ENCODE measurements around the gene UNK.
"Not testable (repeated sequence)": the region's sequence is repeated elsewhere in the genome, so short reads cannot be mapped to it uniquely, and the experiment has no call there.

Gene UNK

DNA sequence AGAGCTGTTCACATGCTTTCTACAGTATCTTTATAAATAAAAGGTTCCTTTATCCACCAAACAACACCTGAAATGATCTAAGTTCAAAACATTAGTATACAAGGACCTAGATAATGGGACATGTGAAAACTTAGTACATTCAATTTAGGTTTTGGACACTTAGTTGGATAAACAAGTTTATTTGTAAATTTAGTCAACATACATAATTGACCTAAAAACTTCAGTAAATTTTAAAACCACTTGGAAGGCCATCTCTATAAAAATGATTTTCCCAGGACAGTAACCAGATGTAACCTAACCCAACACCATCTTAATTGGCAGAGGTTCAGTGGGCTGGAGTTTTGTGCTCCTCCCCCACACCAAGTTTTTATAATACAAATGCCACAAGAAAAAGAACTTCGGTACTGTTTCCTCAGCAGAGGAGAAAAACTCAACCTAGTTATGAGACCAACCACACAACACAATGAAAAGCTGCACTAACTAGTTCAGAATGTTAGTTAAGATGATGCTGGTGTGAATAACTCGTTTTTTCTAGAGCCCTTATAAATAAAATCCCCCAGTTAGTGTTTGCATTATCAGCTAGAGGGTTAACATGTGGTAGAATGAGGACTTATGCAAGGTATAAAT, 7.2 kb upstream of the UNK start:
- Histone ChIP-seq H3K4me3 (ENCODE audit: low read depth in 1 of 2, low read length in 2 of 2) (peak overlapping the region; percentile 88 to 94), H3K9me3 (ENCODE audit: control insufficient read depth in 1 of 2, low read length in 2 of 2) (no peaks in the 10 kb centered on the region), H3K36me3 (ENCODE audit: control insufficient read depth in 1 of 2, insufficient read depth in 2 of 2, low read length in 2 of 2) (peaks cover 24 to 29% of the 10 kb centered on the region in 2 donors), H3K27me3 (ENCODE audit: low read depth, low read length) (no peaks in the 10 kb centered on the region), H3K27ac (ENCODE audit: low read length) (peak overlapping the region; percentile 21), H3K4me1 (ENCODE audit: control insufficient read depth in 1 of 2, insufficient read depth in 2 of 2, low read length in 2 of 2) (peaks cover 0 to 30% of the 10 kb centered on the region in 2 donors)

DNA sequence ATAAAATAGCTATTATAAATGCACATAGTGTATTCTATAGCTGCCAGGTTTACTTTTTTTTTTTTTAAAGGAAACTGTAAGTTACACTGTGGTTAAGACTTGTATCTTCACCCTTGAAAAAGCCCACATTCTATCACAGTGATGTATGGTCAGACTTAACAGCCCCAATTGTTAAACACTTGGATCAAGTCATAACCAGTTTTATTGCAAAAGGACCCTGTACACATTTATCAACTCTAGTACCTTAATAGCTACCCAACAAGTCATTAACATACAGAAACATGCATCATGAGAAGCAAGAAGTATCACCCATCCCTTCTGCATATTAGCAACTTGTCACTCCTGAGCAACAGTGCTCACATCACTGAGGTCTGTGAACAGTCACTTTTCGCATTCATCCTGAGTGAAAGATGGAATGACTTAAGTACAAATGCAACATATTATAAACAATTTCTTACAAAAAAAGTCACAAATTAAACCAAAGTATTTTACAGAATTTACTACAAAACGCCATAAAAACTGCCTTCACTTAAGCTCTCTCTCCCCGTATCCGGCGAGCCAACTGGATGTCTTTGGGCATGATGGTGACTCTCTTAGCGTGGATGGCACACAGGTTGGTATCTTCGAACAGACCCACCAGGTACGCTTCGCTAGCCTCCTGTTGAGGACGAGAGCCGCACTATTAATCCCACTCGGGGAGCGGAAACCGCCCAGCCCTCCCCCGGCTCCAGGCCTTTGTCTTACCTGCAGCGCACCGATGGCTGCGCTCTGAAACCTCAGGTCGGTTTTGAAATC, 6.3 kb upstream of the UNK start:
- Histone ChIP-seq H3K36me3 (ENCODE audit: control insufficient read depth in 1 of 2, insufficient read depth in 2 of 2, low read length in 2 of 2) (peaks cover 24 to 29% of the 10 kb centered on the region in 2 donors), H3K4me3 (ENCODE audit: low read depth in 1 of 2, low read length in 2 of 2) (peak overlapping the region; percentile 88 to 94), H3K4me1 (ENCODE audit: control insufficient read depth in 1 of 2, insufficient read depth in 2 of 2, low read length in 2 of 2) (peaks cover 3 to 30% of the 10 kb centered on the region in 2 donors), H3K27ac (ENCODE audit: low read length) (peak overlapping the region; percentile 92)
- H3K9me3 ChIP-seq (ENCODE audit: control insufficient read depth in 1 of 2, low read length in 2 of 2); H3K27me3 ChIP-seq (ENCODE audit: low read depth, low read length): not testable (repeated sequence)

DNA sequence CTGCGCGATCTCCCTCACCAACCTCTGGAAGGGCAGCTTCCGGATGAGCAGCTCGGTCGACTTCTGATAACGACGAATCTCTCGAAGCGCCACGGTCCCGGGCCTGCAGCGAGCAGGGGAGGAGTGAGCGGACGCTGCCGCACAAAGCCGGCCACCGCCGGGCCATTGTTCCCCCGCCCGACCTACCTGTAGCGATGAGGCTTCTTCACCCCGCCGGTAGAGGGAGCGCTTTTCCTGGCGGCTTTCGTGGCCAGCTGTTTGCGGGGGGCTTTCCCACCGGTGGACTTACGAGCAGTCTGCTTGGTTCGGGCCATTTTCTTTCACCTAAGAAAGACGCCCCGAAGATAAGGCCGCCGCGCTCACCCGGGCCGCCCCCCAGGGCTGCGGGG, 5.8 kb upstream of the UNK start:
- peaks cover 9 to 33% of the 10 kb centered on the region in 2 donors for H3K4me1 ChIP-seq (ENCODE audit: control insufficient read depth in 1 of 2, insufficient read depth in 2 of 2, low read length in 2 of 2)
- H3K9me3 ChIP-seq (ENCODE audit: control insufficient read depth in 1 of 2, low read length in 2 of 2): no peaks in the 10 kb centered on the region
- H3K27ac ChIP-seq (ENCODE audit: low read length): peak overlapping the region; percentile 92
- H3K27me3 ChIP-seq (ENCODE audit: low read depth, low read length): no peaks in the 10 kb centered on the region
- peaks cover 24 to 29% of the 10 kb centered on the region in 2 donors for H3K36me3 ChIP-seq (ENCODE audit: control insufficient read depth in 1 of 2, insufficient read depth in 2 of 2, low read length in 2 of 2)
- H3K4me3 ChIP-seq (ENCODE audit: low read depth in 1 of 2, low read length in 2 of 2): peak overlapping the region; percentile 88 to 94

DNA sequence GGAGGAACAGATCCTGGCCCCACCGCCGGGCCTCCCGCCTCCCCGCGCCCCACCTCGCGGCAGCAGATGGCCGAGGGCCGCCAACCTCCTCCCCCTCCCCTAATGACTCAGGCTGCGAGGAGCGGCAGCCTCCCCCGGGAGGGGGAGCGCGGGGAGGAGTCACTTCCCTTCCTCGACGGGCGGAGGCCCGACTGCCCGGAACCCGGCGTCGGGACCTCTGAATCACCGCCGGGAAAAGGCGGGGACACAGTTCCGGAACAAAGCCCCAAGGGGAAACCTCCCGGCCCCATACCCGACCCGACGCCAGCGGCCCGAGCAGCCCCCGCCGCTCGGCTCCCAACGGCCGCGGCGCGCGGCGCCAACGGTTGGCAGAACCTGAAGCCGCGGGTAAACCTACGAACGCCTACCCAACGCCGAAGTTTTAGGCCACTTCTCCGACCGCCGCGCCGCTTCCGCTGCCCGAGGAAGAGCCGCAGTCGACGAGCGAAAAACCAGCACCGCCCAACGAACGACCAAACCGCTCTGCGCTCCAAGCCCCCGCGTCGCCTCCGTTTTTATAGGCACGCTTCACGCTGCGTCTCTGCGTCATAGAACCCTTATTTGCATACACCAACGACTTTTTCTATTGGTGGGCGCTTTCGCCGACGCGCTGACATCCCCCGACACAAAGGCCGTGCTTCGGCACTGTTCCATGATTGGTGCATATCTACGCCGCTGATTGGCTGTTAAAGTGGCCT, 5.2 kb upstream of the UNK start:
- no peaks in the 10 kb centered on the region for H3K9me3 ChIP-seq (ENCODE audit: control insufficient read depth in 1 of 2, low read length in 2 of 2)
- H3K4me1 ChIP-seq (ENCODE audit: control insufficient read depth in 1 of 2, insufficient read depth in 2 of 2, low read length in 2 of 2): peaks cover 13 to 37% of the 10 kb centered on the region in 2 donors
- H3K4me3 ChIP-seq (ENCODE audit: low read depth in 1 of 2, low read length in 2 of 2): peak overlapping the region; percentile 88 to 94
- peaks cover 21 to 29% of the 10 kb centered on the region in 2 donors for H3K36me3 ChIP-seq (ENCODE audit: control insufficient read depth in 1 of 2, insufficient read depth in 2 of 2, low read length in 2 of 2)
- H3K27me3 ChIP-seq (ENCODE audit: low read depth, low read length): no peaks in the 10 kb centered on the region
- H3K27ac ChIP-seq (ENCODE audit: low read length): peak overlapping the region; percentile 92

DNA sequence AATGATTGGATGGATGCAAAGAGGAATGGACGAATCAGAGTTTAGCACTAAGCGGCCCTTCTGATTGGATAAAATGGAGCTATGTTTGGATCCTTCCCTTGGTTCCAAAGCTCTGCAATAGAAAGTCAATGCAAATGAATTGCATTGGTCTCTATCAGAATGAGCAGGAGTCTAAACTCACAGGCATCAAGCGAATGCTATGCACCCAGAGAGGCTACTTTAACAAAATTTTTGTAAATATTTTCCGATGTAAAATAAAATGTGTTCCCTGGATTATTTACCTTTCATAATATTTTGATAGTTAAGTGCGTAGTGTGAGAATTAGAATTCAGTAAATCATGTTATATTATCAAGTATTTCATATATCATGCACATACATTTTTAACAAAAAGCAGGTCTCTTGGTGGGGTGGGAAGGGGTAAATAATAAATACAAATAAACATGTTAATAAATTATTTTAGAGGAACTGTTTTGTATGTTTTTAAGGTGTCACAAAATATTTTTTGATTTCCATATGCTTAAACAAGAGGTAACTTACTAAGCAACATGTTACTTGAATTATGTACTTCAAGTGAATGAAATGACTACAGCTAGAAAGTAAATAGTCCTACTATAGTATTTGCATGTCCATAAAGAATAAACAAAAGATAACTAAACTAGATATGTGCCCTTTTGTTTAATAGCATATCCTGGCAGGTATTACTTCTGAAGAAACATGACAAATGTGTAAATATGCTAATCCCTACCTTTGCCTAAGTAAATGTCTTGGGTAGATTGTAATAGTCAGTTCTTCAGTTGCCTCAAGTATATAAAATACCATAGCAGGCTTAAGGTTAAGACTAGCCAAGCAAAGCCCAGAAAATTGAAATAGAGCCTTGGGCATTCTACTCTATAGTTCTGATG, 4.4 kb upstream of the UNK start:
- peak overlapping the region; percentile 92 for H3K27ac ChIP-seq (ENCODE audit: low read length)
- H3K36me3 ChIP-seq (ENCODE audit: control insufficient read depth in 1 of 2, insufficient read depth in 2 of 2, low read length in 2 of 2): peaks cover 18 to 27% of the 10 kb centered on the region in 2 donors
- H3K4me3 ChIP-seq (ENCODE audit: low read depth in 1 of 2, low read length in 2 of 2): peak overlapping the region in 1 of 2 donors; percentile 94
- no peaks in the 10 kb centered on the region for H3K27me3 ChIP-seq (ENCODE audit: low read depth, low read length)
- peaks cover 15 to 32% of the 10 kb centered on the region in 2 donors for H3K4me1 ChIP-seq (ENCODE audit: control insufficient read depth in 1 of 2, insufficient read depth in 2 of 2, low read length in 2 of 2)
- H3K9me3 ChIP-seq (ENCODE audit: control insufficient read depth in 1 of 2, low read length in 2 of 2): no peaks in the 10 kb centered on the region

DNA sequence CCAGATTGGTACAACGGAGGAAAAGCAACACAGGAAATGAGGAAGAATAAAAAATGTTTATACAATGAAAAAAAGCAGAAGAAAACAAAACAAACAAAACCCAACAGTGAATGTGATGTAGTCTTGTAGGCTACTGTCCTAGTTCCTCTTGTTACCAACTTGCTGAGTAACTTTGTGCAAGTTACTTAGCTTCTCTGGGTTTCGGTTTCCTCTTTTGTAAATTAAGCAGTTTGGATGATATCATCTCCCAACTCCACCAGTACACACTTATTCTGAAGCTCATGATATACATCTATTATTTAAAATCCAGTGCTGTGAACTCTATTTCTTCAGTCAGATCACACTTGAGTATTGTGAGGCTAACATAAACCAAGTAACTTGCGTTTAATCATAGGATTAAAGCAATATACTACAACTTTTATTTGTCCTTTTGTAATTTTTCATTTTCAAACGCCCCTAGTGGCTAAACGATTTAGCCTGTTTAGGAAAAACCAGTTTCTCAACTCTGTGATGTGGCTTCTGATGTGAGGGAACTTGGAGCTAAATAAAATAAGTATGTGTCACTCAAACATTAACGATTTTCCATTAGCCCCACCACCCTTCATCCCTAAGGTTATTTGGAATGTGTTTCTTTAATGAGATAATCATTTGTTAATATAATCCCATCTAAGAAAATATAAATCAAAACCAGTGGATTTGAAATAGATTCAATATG, 1.4 kb upstream of the UNK start:
- Histone ChIP-seq H3K27ac (ENCODE audit: low read length) (peak overlapping the region; percentile 100), H3K27me3 (ENCODE audit: low read depth, low read length) (no peaks in the 10 kb centered on the region), H3K4me1 (ENCODE audit: control insufficient read depth in 1 of 2, insufficient read depth in 2 of 2, low read length in 2 of 2) (peaks cover 15 to 28% of the 10 kb centered on the region in 2 donors), H3K9me3 (ENCODE audit: control insufficient read depth in 1 of 2, low read length in 2 of 2) (no peaks in the 10 kb centered on the region), H3K36me3 (ENCODE audit: control insufficient read depth in 1 of 2, insufficient read depth in 2 of 2, low read length in 2 of 2) (peaks cover 2 to 14% of the 10 kb centered on the region in 2 donors), H3K4me3 (ENCODE audit: low read depth in 1 of 2, low read length in 2 of 2) (peak overlapping the region; percentile 33 to 56)

DNA sequence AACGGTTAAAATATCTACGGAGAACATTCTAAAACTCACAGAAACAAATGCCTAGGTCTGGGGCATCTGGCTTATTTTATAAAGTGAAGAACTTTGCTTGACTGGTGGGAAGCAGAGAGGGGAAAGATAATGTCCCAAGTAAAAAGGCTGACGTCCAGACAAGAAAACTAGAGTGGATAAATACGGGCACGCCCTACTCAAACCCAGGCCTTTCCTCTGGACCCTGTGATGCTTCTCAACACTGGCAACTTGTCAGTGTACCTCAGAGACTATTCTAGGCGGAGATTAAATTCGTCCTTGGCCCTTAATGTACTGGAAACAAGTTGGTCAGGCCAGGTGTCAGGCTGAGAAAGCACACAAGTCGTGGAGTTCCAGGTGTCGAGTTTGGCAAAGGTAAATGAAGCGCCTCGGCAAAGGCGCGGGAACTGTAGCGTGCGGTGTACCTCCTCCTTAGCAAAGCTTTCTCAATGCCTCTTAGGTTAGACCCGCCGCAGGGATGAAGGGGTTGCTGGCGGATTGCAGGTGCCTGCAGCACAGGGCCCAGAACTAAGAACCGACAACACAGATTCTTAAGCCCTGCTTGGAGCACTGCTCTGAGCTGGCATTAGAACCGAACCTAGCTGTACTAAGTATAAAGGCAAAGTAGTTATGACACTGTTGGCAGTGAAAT, 668 bp upstream of the UNK start:
- no peaks in the 10 kb centered on the region for H3K27me3 ChIP-seq (ENCODE audit: low read depth, low read length)
- no peaks in the 10 kb centered on the region for H3K9me3 ChIP-seq (ENCODE audit: control insufficient read depth in 1 of 2, low read length in 2 of 2)
- H3K36me3 ChIP-seq (ENCODE audit: control insufficient read depth in 1 of 2, insufficient read depth in 2 of 2, low read length in 2 of 2): peaks cover 0 to 10% of the 10 kb centered on the region in 2 donors
- peaks cover 15 to 28% of the 10 kb centered on the region in 2 donors for H3K4me1 ChIP-seq (ENCODE audit: control insufficient read depth in 1 of 2, insufficient read depth in 2 of 2, low read length in 2 of 2)
- H3K27ac ChIP-seq (ENCODE audit: low read length): peak overlapping the region; percentile 100
- H3K4me3 ChIP-seq (ENCODE audit: low read depth in 1 of 2, low read length in 2 of 2): peak overlapping the region; percentile 56 to 86

DNA sequence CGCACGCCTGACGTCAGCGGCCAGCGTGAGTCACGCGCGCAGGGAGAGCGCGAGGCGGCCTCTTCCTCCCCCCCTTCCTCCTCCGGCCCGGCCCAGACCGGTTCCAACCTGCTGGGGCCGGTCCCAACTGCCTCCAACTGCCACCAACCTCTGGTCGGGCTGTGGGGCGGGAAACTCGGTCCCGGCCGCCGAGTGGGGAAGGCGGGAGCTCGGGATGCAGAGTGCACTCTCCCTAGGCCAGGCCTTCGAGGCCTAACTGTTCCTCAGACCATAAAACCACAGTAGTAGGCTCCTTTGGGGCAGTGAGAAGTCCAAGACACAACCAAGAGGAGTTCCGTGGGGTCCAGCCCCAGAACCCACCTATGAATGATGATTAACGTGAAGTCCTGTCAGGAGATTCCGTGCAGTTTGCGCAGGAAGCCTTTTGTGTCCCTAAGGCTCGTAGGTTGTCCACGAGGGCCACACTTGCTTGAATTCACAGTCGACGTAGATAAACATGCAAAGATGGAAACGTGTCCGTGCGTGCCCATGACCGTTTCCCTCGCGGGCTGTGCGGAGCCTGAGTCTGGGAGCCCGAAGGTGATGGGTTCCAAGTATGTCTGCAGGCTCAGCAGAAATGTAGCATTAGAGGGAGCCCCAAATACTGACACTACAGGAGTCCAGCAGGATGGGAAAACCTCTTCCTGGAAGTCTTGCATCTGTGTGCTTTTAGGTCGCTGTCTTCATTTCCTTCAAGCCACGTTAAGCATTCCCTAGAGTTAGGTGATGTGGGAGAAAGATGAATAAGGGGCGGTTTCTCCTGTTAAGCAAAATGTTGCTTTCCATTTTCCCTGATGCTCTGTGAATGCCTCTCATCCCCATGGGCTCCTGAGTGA, 647 bp downstream of the UNK start:
- Histone ChIP-seq H3K27ac (ENCODE audit: low read length) (peak overlapping the region; percentile 100), H3K36me3 (ENCODE audit: control insufficient read depth in 1 of 2, insufficient read depth in 2 of 2, low read length in 2 of 2) (peaks cover 0 to 4% of the 10 kb centered on the region in 2 donors), H3K4me3 (ENCODE audit: low read depth in 1 of 2, low read length in 2 of 2) (peak overlapping the region; percentile 56 to 86), H3K27me3 (ENCODE audit: low read depth, low read length) (no peaks in the 10 kb centered on the region), H3K4me1 (ENCODE audit: control insufficient read depth in 1 of 2, insufficient read depth in 2 of 2, low read length in 2 of 2) (peaks cover 15 to 28% of the 10 kb centered on the region in 2 donors), H3K9me3 (ENCODE audit: control insufficient read depth in 1 of 2, low read length in 2 of 2) (no peaks in the 10 kb centered on the region)

DNA sequence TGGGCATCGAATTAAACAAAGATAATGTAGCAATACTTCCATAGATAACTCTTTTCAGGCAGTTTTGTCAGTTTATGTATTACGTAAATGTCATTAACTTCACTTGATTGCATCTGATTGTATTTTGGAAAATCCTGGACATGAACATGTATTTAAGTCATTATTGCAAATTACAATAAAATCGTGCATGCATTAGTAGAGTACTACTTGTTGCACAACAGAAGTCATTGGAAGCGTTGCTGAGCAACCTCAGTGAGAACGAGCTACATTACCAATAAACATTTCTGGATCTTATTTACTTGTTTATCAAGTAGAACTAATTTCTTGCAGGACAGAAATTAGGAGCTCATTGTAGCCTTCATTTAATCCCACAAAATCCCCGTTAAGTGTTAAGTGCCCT, 6.6 kb downstream of the UNK start:
- Histone ChIP-seq H3K36me3 (ENCODE audit: control insufficient read depth in 1 of 2, insufficient read depth in 2 of 2, low read length in 2 of 2) (peaks cover 0 to 6% of the 10 kb centered on the region in 2 donors), H3K27ac (ENCODE audit: low read length) (no peak overlapping the region), H3K9me3 (ENCODE audit: control insufficient read depth in 1 of 2, low read length in 2 of 2) (no peaks in the 10 kb centered on the region), H3K27me3 (ENCODE audit: low read depth, low read length) (no peaks in the 10 kb centered on the region), H3K4me3 (ENCODE audit: low read depth in 1 of 2, low read length in 2 of 2) (no peak overlapping the region), H3K4me1 (ENCODE audit: control insufficient read depth in 1 of 2, insufficient read depth in 2 of 2, low read length in 2 of 2) (peaks cover 2 to 3% of the 10 kb centered on the region in 2 donors)
